Body of pancreas (tissue), 4 donors: ENCODE measurements around the gene DIP2A. TPM values are rescaled to one million over a fixed set of nuclear protein-coding genes. Genes with fewer than 3 reads are reported as not detected.

ENCODE experiments used
- ATAC-seq: fragments of 150-250 bp; one replicate; pipeline ENCODE4 v1.9.1; 2016
- DNase-seq, 4 donors: peaks; one replicate each; pipeline ENCODE4 v3.0.0-alpha.2; 2019
- H3K27ac ChIP-seq, 4 donors: fragments of 200-600 bp; sonication (generic); 1 replicate in 3 of 4; 2 replicates in 1 of 4; pipeline versions ENCODE4 v1.5.1 to v1.6.1; 2016 to 2019; ENCODE audit warnings: mild to moderate bottlenecking in 1 of 4, mixed read lengths in 1 of 4, moderate library complexity in 1 of 4
- H3K27me3 ChIP-seq, 2 donors: fragments of 200-600 bp; sonication (generic); one replicate each; pipeline ENCODE4 v1.6.0; 2016; ENCODE audit warnings: mild to moderate bottlenecking in 1 of 2
- H3K36me3 ChIP-seq, 2 donors: fragments of 200-600 bp; sonication (generic); replicated peaks in 1 of 2; 2 replicates each; pipeline ENCODE4 v1.5.1; 2016; ENCODE audit warnings: low read depth in 2 of 2; ENCODE audit not compliant: insufficient read depth in 1 of 2
- H3K4me1 ChIP-seq: fragments of 200-600 bp; sonication (generic); one replicate; pipeline ENCODE4 v1.6.0; 2016
- H3K4me3 ChIP-seq, 2 donors: fragments of 200-600 bp; sonication (generic); 1 replicate in 1 of 2; 2 replicates in 1 of 2; pipeline ENCODE4 v1.5.1; 2016 to 2019
- H3K9me3 ChIP-seq, 3 donors: fragments of 200-600 bp; sonication (generic); 1 replicate in 2 of 3; 2 replicates in 1 of 3; pipeline ENCODE4 v1.5.1; 2016
- POLR2A ChIP-seq, 3 donors: fragments of 450-650 bp; IDR thresholded peaks; one replicate each; pipeline ENCODE4 v1.6.1; 2016; ENCODE audit warnings: antibody characterized with exemption in 3 of 3, mild to moderate bottlenecking in 2 of 3
- WGBS, 2 donors: methylation state at CpG; one replicate each; pipeline ENCODE4 v1.1.5; 2017; 5-methylcytosine and 5-hydroxymethylcytosine counted together
- intact Hi-C: fragments of 100-400 bp; cut with DNase I; formaldehyde crosslinking; loops from one replicate; pipeline ENCODE4 v1.15.1; 2023
- total RNA-seq, 2 donors: library from RNA; depleted of rRNA; stranded (reverse); fragments of >200 nt; gene quantifications; one replicate each; pipeline ENCODE4 v1.1.0, GENCODE V29; 2016
- TF ChIP-seq, protein P1 (sequence below), 7 experiments: fragments of 450-650 bp in 4 of 7; fragments of 200-600 bp in 3 of 7; sonication (generic) in 3 of 7; IDR thresholded peaks; one replicate each; pipeline ENCODE4 v1.5.1; 2016 to 2019; ENCODE audit warnings: antibody characterized with exemption in 7 of 7

Gene DIP2A
- total RNA-seq, 2 donors from 2014 or later: 28.5 to 44.2 TPM

GRCh38 chr21:46425041-46425440 lies 33.6 kb upstream of the DIP2A start:
- 89 to 93% methylated on average over 19 of the region's 19 CpGs for WGBS, 2 donors
- no peaks in the 10 kb centered on the region for H3K4me1 ChIP-seq
- no peaks in the 10 kb centered on the region for H3K9me3 ChIP-seq
- ATAC-seq (no peak), DNase-seq (no peak)
- no peaks in the 10 kb centered on the region for H3K27me3 ChIP-seq
- peaks cover 0 to 5% of the 10 kb centered on the region in 2 donors for H3K36me3 ChIP-seq
- no peak overlapping the region for H3K27ac ChIP-seq
- TF ChIP-seq, protein P1, sequence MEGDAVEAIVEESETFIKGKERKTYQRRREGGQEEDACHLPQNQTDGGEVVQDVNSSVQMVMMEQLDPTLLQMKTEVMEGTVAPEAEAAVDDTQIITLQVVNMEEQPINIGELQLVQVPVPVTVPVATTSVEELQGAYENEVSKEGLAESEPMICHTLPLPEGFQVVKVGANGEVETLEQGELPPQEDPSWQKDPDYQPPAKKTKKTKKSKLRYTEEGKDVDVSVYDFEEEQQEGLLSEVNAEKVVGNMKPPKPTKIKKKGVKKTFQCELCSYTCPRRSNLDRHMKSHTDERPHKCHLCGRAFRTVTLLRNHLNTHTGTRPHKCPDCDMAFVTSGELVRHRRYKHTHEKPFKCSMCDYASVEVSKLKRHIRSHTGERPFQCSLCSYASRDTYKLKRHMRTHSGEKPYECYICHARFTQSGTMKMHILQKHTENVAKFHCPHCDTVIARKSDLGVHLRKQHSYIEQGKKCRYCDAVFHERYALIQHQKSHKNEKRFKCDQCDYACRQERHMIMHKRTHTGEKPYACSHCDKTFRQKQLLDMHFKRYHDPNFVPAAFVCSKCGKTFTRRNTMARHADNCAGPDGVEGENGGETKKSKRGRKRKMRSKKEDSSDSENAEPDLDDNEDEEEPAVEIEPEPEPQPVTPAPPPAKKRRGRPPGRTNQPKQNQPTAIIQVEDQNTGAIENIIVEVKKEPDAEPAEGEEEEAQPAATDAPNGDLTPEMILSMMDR (IDR thresholded peaks at IDR 0.05): no peak
- no peak for TF ChIP-seq POLR2A (IDR thresholded peaks at IDR 0.05)
- no peak overlapping the region for H3K4me3 ChIP-seq
- intact Hi-C loops: no loop called here

GRCh38 chr21:46425571-46425970 lies 33.1 kb upstream of the DIP2A start:
- Histone ChIP-seq H3K27ac (no peak overlapping the region), H3K36me3 (peaks cover 0 to 10% of the 10 kb centered on the region in 2 donors), H3K9me3 (no peaks in the 10 kb centered on the region), H3K4me1 (no peaks in the 10 kb centered on the region), H3K4me3 (no peak overlapping the region), H3K27me3 (no peaks in the 10 kb centered on the region)
- WGBS, 2 donors: 84 to 98% methylated on average over 18 to 23 of the region's 23 CpGs
- ATAC-seq (no peak), DNase-seq (no peak)
- intact Hi-C loops: no loop called here
- TF ChIP-seq POLR2A (IDR thresholded peaks at IDR 0.05): no peak
- TF ChIP-seq, protein P1 (IDR thresholded peaks at IDR 0.05): no peak

DNA sequence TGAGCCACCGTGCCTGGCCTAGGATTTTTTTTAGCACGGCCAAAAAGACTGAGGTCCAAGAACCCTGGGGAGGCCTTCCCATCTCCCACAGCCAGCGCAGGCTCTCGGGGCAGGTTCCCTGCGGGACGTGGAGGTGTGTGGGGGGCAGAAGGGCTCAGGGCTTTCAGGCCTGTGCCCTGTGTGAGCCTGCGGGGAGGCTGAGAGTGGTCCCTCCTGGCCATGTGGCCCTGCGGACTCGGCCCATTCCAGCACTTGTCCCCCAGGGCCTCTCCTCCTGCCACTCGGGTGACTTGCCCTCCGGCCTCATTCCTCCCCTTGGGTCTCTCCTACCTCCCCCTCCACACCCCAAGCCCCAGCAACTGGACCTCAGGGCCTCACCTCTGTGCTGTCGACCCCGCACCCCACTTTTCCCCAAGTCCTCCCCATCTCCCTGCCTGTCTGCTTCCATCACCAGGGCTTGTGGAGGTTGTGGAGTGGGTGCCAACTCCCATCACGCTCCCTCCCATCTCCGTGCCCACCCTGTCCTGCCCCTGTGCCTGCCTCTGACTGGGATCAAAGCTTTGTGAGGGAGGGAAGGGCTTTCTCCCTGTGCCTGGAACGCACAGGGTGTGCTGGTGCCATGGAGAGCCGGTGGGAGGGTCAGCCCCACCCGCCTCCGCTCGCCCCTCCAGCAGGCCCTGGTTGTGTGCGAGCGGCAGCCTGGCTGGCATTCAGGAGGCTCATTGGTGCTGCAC lies 32.2 kb upstream of the DIP2A start:
- TF ChIP-seq POLR2A (IDR thresholded peaks at IDR 0.05): no peak
- TF ChIP-seq, protein P1 (IDR thresholded peaks at IDR 0.05): no peak
- intact Hi-C loops: no loop called here
- H3K36me3 ChIP-seq: peaks cover 0 to 15% of the 10 kb centered on the region in 2 donors

GRCh38 chr21:46427516-46427915 lies 31.2 kb upstream of the DIP2A start:
- DNase-seq (no peak), ATAC-seq (no peak)
- Histone ChIP-seq H3K27ac (no peak overlapping the region), H3K27me3 (no peaks in the 10 kb centered on the region), H3K36me3 (peaks cover 0 to 20% of the 10 kb centered on the region in 2 donors), H3K4me3 (no peak overlapping the region), H3K9me3 (no peaks in the 10 kb centered on the region), H3K4me1 (no peaks in the 10 kb centered on the region)
- WGBS, 2 donors: 88 to 89% methylated on average over 14 of the region's 14 CpGs
- intact Hi-C loops: no loop called here
- TF ChIP-seq, protein P1 (IDR thresholded peaks at IDR 0.05): no peak
- no peak for TF ChIP-seq POLR2A (IDR thresholded peaks at IDR 0.05)

More for the DNA sequence above, 32.2 kb upstream of the DIP2A start:
- H3K4me3 ChIP-seq: no peak overlapping the region
- H3K27ac ChIP-seq: no peak overlapping the region
- no peak for DNase-seq
- ATAC-seq: no peak
- no peaks in the 10 kb centered on the region for H3K27me3 ChIP-seq
- H3K4me1 ChIP-seq: no peaks in the 10 kb centered on the region
- H3K9me3 ChIP-seq: no peaks in the 10 kb centered on the region
- WGBS, 2 donors: 93 to 94% methylated on average over 6 to 22 of the region's 22 CpGs

GRCh38 chr21:46428286-46428685 lies 30.4 kb upstream of the DIP2A start:
- Histone ChIP-seq H3K4me3 (no peak overlapping the region), H3K9me3 (no peaks in the 10 kb centered on the region), H3K36me3 (peaks cover 0 to 20% of the 10 kb centered on the region in 2 donors), H3K27me3 (no peaks in the 10 kb centered on the region), H3K4me1 (no peaks in the 10 kb centered on the region), H3K27ac (no peak overlapping the region)
- DNase-seq (no peak), ATAC-seq (no peak)
- intact Hi-C loops: no loop called here
- TF ChIP-seq, protein P1 (IDR thresholded peaks at IDR 0.05): no peak
- no peak for TF ChIP-seq POLR2A (IDR thresholded peaks at IDR 0.05)
- WGBS, 2 donors: 97 to 100% methylated on average over 4 to 18 of the region's 23 CpGs
